Testis (tissue), 2 donors: ENCODE data around the gene ZMYND19.

Experiments
- CTCF ChIP-seq, 3 experiments: fragments of 450-650 bp in 2 of 3; fragments of 200-600 bp in 1 of 3; sonication (generic) in 1 of 3; IDR thresholded peaks; one replicate each; pipeline ENCODE4 v1.5.1; 2016 to 2019; ENCODE audit warnings: antibody characterized with exemption in 3 of 3, mild to moderate bottlenecking in 2 of 3, moderate library complexity in 1 of 3
- POLR2A ChIP-seq: fragments of 450-650 bp; IDR thresholded peaks from one replicate; pipeline ENCODE4 v1.6.1; 2017; ENCODE audit warnings: antibody characterized with exemption, mild to moderate bottlenecking, moderate library complexity

- no peak for TF ChIP-seq CTCF (IDR thresholded peaks at IDR 0.05)
- TF ChIP-seq POLR2A, result no peak
These were observed 46.0 kb downstream of the ZMYND19 start for GRCh38 chr9:137544176-137544760.
